HG02588 (cell line): ENCODE data around the gene N4BP2L1.

Source experiments
- ATAC-seq: cut with Tn5 transposase; IDR thresholded peaks from one replicate; pipeline ENCODE4 v1.9.1; 2021; ENCODE audit warnings: mild to moderate bottlenecking, moderate library complexity; ENCODE audit not compliant: unreplicated experiment

N4BP2L1 gene

DNA sequence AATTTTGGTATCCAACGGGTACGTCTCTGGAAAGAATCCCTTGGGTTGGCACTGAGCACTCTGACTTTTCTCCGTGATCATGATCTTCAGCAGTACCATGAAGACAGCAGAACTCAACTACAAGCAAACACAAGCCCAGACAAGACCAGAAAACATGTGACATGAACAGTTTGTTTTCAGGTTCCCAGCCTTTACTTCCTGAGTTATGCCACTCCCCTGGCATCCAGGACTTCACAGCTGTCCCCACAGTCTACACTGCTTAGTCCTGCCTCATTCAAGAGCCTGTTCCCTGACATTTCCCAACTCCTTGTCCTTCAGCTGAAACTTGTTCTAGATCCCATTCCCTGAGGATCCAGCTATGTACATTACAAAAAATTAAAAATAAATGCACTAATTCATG, 4.9 kb upstream of the N4BP2L1 start:
- ATAC-seq: no peak

- no peak for ATAC-seq
Observed at GRCh38 chr13:32431361-32431760, 3.4 kb upstream of the N4BP2L1 start.

DNA sequence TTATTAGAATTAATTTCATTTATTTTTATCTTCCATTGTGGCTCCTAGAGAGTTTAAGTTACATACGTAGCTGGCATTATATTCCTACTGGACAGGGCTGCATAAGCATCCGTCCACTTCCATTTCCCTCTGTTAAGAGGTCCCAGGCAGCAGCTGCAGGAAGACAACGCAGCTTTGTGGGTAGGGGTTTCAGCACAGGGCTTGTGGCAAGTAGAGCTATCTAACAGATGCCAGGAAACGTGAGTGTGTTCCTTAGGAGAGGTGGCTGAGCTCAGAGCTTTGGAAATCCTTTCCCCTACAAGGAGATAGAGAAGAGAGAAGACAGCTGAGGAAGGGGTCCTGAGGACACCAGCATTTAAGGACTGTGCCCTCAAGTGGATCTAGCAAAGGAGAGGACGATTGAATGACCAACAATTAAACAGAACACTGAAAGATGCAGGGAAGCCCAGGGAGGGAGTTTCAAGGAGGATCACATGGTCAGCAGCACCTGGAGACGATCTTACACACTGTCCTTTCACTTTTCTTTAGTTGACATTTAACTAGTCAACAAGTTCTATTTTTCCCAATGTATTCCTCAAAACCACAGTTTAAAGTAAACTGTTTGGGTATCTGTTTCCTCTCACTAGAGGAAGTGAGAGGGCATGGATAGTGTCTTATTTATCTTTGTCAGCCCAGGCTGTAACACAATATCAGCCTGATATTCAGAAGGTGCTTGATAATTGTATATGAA, 2.3 kb upstream of the N4BP2L1 start:
- ATAC-seq: no peak

DNA sequence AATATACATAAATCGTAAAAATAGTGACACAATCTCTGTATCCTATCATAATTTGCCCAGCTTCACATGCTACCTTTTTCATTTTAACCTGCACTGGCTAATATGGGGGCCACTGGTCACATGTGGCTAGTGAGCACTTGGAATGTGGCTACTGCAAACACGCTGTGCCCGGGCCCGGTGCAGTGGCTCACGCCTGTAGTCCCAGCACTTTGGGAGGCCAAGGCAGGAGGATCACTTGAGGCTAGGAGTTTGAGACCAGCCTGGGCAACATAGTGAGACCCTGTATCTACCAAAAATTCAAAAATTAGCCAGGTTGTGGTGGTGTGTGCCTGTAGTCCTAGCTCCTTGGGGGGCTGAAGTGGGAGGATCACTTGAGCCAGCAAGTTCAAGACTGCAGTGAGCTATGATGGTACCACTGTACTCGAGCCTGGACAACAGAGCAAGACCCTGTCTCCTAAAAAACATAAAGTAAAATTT, 1.5 kb upstream of the N4BP2L1 start:
- ATAC-seq: no peak

- ATAC-seq: no peak
Observed at GRCh38 chr13:32428581-32429432, 877 bp upstream of the N4BP2L1 start.

DNA sequence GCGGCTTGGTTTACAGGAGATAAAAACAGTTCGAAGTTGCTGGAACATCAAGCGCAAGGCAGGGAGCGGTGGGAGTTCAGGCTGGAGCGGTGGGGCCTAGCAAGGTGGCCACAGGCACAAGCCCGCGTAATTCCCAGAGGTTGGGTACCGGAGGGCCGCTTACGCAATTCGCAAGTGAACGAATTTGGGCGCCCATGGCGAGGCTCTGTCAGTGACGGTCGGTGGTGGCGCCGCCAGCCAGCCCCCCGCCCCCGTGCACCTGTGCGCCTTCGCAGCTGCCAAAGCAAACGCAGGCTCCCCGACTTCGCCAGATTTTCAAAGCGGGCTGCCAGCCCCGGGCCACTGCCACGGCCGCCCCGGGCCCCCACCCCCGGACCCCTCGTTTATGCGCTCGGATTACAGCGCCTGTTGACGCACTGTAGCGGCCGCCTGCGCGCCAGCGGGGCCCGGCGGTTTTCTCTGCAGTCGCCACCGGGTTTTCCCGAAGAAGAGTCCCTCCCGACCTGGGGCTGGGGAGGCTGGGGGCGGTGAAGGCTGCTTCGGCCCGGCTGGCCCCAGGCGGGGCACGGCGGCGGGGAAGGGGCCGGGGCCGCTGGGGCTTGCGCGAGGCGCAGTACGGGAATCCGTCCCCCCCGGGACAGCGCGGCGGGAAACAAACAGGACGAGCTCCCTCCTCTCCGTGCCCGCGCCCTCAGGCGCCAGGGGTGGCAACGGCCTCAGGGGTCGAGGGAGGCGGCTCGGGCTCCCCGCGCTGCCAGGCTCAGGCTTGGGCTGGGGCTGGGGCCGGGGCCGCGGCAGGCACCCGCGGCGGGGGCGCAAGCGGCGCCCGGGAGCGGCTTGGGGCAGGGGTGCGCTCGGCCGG, 709 bp downstream of the N4BP2L1 start:
- ATAC-seq: peak; percentile 8

- peak; percentile 26 for ATAC-seq
Observed at GRCh38 chr13:32426191-32426989, 1.5 kb downstream of the N4BP2L1 start.

DNA sequence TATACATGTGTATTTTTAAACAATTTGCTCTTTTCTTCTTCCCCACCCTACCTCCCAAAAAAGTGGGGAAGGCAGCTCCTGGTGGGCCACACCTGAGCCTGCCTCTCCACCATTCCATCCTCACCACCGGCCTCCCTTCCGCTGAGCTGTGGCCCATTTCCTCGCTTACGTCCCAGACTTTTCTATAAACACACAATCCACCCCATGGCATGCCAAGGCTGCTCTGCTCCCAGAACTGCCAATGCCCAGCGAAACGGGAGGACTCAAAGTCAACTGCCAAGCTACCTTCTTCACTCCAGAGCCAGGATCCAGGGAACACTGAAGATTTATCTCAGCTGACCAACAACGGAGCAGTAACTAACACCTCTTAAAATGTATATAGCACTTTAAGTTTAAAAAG, 2.8 kb downstream of the N4BP2L1 start:
- no peak for ATAC-seq

GRCh38 chr13:32423592-32423991, 4.3 kb downstream of the N4BP2L1 start:
- no peak for ATAC-seq

DNA sequence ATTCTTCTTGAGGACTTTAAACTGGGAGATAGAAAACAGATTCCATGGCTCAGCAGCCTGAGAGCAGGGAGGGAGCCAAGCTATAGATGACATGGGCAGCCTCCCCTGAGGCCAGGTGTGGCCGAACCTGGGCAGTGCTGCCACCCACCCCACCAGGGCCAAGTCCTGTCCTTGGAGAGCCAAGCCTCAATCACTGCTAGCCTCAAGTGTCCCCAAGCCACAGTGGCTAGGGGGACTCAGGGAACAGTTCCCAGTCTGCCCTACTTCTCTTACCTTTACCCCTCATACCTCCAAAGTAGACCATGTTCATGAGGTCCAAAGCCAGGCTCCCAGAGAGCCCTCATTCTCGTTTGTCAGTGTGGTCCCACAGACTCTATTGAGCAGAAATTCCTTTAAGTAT, 8.1 kb downstream of the N4BP2L1 start:
- no peak for ATAC-seq

- no peak for ATAC-seq
Observed at GRCh38 chr13:32417995-32418394, 9.9 kb downstream of the N4BP2L1 start.

- ATAC-seq: no peak
Observed at GRCh38 chr13:32415019-32415418, 12.9 kb downstream of the N4BP2L1 start.

GRCh38 chr13:32414580-32414979, 13.3 kb downstream of the N4BP2L1 start:
- ATAC-seq: no peak

DNA sequence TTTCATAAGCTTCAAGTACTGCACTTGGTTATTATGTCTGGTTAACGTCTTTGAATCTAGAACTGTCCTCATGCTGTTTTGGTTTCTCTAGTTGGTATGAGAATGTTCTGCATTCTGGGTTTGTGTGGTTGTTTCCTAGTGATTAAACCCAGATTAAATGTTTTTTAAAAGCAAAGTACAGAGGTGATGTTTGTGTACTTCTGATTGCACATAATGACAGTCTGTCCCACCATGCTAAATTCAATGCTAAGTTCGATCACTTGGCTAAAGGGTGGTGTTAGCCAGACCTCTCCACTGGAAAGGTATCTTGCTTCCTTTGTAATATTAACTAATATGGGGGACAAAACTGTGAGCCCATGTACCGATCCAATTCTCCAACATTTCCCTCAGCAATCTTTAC, 14.6 kb downstream of the N4BP2L1 start:
- no peak for ATAC-seq

- no peak for ATAC-seq
Observed at GRCh38 chr13:32409561-32410421, 18.1 kb downstream of the N4BP2L1 start.

- ATAC-seq: no peak
Observed at GRCh38 chr13:32409001-32409313, 19.0 kb downstream of the N4BP2L1 start.

DNA sequence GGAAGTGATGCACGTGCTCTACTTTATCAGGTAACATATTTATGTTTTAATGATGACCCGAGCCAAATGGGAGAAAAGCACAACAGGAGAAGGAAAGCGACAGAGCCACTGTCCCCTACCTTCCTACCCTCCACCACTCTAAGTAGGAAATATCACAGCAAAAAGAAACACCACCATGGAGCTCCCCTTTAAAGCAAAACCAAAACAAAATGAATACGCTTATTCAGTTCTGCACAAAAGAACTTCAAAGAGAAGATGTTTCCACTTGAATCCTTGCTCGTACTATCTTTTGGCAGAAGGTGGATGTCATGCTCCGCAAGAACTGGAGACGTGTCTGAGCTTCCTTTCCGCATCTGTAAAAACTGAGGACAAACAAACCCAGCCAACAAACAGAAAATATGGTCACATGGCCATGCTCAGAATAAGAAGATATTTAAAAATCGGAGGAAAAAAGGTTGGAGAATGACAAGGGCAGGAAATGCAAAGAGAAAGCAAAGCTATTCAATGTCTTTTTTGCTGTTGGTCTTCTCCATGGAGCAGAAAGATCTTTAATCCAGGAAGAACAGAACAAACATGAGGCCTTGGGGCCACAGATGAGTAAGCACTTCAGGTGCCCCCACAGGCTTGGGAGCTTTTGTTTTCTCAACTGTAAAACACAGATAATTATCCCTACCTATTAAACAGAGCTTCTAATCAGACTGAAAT, 19.5 kb downstream of the N4BP2L1 start:
- ATAC-seq: no peak

DNA sequence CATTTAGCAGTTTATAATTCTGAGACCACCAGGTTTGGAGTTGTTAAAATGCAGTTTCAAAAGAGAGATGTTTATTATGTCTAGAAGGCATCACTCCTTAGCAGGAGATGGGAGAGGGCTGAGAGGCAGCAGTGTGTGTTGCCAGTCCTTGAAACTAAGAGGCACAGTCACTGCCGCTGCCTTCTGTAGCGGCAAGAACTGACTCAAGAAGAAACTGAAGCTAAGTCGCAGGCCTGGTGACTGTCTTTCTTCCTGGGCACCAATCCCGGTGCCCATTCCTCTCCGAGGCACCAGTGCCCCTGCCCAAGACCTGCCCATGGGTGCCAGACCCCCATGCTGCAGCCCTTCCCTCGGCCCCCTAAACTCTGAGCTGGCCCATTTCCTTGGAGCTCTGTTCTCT, 20.1 kb downstream of the N4BP2L1 start:
- no peak for ATAC-seq

- no peak for ATAC-seq
Observed at GRCh38 chr13:32403108-32403507, 24.8 kb downstream of the N4BP2L1 start.
